Stimulated activated CD8-positive, alpha-beta memory T cell treated with anti-CD3 and anti-CD28 coated beads, Interleukin-4, amount 100 ng/mL, for 1 hour (primary cell): ENCODE results near the gene CDCA4.
A peak's percentile ranks its signal among the peaks of the same experiment; 100 is the strongest.
"Not testable (repeated sequence)": the region's sequence is repeated elsewhere in the genome, so short reads cannot be mapped to it uniquely, and the experiment has no call there.

ENCODE experiments used
- DNase-seq, 2 donors: peaks; one replicate each; pipeline ENCODE4 v3.0.0-alpha.2; 2020; ENCODE audit warnings: low read depth in 2 of 2, low spot score in 1 of 2

Gene CDCA4

GRCh38 chr14:105020815-105021655 is at the start of gene CDCA4:
Gene CDCA4, minus strand, starts transcription at chr14:105021083. Its CDS starts 9,154 bp downstream, at chr14:105011929.
- DNase-seq = peak; percentile 96

DNA sequence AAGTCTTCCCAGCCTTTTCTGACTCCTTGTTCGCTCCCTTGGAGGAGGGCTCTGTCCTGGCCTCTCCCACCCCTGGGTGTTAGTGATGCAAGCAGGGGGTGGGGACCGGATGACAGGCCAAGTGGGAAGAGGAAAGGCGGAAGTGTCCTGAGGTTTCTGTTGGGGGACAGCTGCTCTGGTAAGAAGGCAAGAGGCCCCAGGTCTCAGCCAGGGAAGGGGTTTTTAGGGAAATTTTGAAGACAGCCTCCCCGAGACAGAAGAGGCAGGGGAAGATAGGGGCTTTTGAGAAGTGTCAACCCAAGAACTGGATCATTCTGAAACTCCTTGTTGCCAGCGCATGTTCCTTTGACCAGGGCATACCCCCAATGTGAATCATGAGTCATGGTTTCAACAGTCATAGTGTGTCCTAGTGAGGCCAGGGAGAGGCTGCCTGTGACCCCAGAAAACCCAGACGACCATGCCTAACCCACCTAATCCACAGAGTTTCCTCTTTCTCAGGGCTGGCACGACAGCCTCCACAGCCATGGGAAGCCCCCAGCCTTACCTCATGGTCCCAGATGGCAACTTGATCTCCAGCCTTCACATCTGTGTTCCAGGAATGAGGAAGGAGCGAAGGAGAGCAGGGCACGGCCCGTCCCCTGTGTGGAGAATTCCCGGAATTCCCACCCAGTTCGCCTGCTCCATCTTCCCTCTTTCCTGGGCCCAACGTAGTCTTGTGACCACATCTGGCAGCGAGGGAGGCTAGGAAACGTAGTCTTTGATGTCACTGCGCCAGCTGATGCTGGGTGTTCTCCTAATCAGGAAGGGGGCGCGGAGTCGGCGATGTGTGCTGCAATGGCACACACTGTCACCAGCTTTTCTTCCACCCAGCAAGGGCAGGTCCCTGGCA is 49.2 kb upstream of the CDCA4 start:
- no peak for DNase-seq

DNA sequence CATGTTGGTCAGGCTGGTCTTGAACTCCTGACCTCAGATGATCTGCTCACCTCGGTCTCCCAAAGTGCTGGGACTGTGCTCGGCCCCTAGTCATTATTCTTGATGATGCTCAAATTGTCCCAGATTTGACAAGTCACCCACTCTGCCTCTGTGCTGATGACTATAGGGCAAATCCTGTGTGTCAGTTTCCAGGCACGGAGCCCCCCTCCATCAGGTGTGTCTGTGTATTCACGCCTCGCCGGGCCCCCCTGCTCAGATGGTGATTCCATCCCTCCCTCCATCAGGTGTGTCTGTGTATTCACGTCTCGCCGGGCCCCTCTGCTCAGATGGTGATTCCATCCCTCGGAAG is 48.6 kb upstream of the CDCA4 start:
- DNase-seq = no peak

GRCh38 chr14:105068818-105069217 is 47.9 kb upstream of the CDCA4 start:
- no peak for DNase-seq

GRCh38 chr14:105067969-105068301 is 47.1 kb upstream of the CDCA4 start:
- no peak for DNase-seq

DNA sequence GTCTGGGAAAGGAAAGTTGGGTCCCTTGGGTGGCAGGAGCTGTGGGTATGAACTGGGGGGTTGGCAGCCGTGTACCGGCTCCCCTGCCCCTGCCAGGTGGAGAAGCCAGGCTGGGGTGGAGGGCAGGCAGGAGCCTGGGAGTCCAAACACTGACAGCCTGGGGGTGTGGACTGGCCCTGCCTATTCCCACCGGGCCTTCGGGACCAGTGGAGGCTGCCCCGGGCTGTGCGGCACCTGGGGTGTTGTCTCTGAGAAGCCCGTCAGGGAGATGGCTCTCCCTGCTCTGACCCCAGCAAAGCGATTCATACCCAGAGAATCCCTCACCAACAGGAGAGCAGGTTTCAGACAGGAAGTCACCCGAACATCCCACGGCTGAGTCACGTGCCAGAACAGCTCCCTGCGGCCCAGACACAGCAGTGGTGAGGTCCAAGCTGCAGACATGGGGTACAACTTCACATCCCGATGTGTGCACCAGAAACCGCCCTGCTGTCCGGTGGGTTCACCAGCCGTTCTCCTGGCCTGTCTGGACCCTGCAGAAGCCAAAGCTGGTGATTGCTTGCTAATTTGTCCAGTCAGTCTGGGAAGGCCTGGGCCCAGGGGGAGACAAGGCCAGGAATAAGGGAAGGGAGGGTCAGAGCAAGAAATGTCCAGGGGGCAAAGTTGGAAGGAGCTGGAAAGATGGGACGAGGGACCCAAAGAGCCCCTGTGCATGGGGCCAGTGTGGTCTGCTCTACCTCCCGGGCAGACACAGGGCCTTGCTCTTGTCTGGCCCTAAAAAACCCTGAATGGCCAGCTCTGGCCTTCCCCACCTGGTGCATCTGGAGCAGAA is 46.5 kb upstream of the CDCA4 start:
- no peak for DNase-seq

GRCh38 chr14:105066240-105067071 is 45.6 kb upstream of the CDCA4 start:
- no peak for DNase-seq

DNA sequence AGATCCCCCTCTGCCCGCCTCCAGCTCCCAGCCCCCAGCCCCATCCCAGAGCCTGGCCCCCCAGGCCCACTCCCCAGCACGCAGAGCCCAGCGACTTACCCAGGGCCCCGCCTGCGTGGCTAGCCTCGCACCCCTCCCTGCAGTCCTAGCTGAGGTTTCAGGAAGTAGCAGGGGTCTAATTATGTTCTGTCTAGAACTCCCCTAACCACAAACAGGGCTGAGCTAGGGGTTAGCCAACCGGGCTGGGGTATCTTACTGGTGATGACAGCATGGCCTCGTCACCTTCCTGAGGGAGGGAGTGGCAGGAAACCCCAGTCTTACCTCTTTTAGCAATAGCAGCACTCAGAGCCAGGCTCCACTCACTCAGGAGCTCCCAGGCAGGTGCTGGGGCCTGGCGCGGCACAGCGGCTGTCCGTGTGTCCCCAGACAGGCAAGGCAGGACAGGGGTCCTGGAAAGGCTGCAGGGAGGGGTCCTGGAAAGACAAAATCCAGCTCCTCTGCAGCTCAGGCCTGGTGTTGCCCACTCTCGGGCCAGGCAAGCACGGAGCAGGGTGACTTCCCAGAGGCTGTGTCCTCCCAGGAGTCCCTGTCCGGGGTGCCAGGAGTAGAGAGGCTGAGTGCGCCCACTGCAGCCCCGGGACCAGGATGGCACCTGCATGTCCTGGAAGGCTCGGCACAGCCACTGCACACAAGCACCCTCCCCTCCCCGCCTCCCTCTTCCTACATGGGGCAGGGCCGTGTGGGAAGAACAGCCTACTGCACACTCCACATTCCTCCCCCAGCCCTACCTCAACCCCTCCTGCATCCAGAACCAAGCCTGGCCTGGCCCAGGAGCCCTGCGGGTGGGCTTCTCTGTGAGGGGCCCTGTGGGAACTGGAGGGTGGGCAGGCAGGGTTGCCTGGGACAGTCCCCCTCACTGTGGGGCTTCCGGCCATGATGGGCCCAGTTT is 44.7 kb upstream of the CDCA4 start, which contains the start of gene GPR132:
Gene GPR132 (minus strand): TSS at position 151 of the 949 bp plus-strand sequence. CDS start 10,010 bp downstream, outside the sequence.
- DNase-seq = peak; percentile 70 to 79

GRCh38 chr14:105064721-105065143 is 43.8 kb upstream of the CDCA4 start:
- DNase-seq = no peak

GRCh38 chr14:105064001-105064400 is 43.1 kb upstream of the CDCA4 start:
- no peak for DNase-seq

GRCh38 chr14:105063506-105063905 is 42.6 kb upstream of the CDCA4 start:
- DNase-seq = not testable (repeated sequence)

GRCh38 chr14:105063056-105063455 is 42.2 kb upstream of the CDCA4 start:
- no peak for DNase-seq

DNA sequence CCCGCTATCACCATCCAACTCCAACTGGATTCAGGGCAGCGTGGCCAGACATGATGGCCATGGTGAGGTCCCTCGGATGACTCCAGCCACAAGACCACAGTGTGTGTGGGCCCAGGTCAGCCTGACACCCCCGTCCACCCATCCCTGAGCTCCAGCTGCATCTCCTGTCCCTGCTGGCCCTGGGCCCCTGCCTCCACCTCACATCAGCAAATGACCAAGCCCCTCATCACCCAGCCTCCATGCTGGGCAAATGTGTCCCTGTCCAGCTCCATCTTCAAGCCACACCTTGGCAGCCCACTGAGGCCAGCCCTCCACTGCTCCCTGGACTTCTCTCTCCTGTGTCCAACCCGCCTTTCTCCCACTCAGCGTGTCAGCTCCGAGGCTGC is 41.2 kb upstream of the CDCA4 start:
- no peak for DNase-seq

DNA sequence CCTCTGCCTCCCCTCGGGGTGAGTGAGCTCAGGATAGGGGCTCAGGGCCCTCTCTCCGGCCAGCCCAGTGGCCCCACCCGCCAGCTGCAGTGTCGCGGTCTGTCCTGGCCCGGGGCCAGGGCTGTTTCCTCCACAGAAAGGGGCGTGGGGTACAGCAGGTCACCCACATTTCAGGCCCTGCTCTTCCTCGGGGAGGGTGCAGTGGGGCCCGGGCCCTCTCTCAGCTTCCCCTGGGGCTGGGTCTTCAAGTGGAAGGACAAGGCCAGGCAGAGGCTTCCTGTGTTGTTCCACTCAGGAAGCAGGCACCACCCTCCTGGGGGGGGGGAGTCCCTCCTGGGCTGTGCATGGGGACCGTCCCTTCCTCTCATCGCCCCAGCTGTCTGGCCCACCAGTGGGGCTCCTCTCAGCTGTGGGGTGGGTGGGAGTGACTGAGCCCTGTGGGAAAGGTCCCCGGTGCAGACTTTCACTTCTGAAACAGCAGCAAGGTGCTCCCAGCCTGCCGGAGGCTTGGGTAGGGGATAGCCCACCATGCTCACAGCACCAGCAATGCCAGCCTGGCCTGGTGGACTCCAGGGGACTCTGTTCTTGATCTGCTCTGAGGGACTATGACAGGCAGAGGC is 40.7 kb upstream of the CDCA4 start:
- DNase-seq = no peak

GRCh38 chr14:105060751-105061427 is 40.0 kb upstream of the CDCA4 start:
- no peak for DNase-seq

GRCh38 chr14:105059925-105060565 is 39.2 kb upstream of the CDCA4 start:
- DNase-seq = no peak

GRCh38 chr14:105059035-105059924 is 38.4 kb upstream of the CDCA4 start:
- no peak for DNase-seq
